Measurements from ENCODE around the gene WIPF2. TPM values are rescaled to one million over a fixed set of nuclear protein-coding genes. Genes with fewer than 3 reads are reported as not detected.

WIPF2 gene
- total RNA-seq, 1 experiment from 2014 or later: 327 TPM

- H3K27me3 Mint-ChIP-seq (ENCODE audit: unreplicated experiment): no peaks in the 10 kb centered on the region
- intact Hi-C loops (cut with micrococcal nuclease; ENCODE audit: unreplicated experiment): no loop called here
- CTCF ChIA-PET: interaction anchor here (0.8 to 6.9 kb wide), 11 partner anchors 9 to 207 kb away, joined by 3 to 47 read pairs (median 5); partner anchors contain the start of genes NR1D1 and WIPF2
- no TSS peak for BruUV-seq (replicated peaks)
- no peak for TF ChIP-seq CTCF (IDR thresholded peaks at IDR 0.05; ENCODE audit: unreplicated experiment)
- H3K36me3 Mint-ChIP-seq (ENCODE audit: insufficient read depth, unreplicated experiment): peaks cover 59% of the 10 kb centered on the region
- no peak overlapping the region for H3K4me3 Mint-ChIP-seq (ENCODE audit: low read depth, unreplicated experiment)
- H3K9me3 Mint-ChIP-seq (ENCODE audit: low read depth, unreplicated experiment): no peaks in the 10 kb centered on the region
- H3K4me1 Mint-ChIP-seq (ENCODE audit: low read depth, unreplicated experiment): peaks cover 32% of the 10 kb centered on the region
- no peak for DNase-seq
- H3K27ac Mint-ChIP-seq (ENCODE audit: unreplicated experiment): no peak overlapping the region
Measured at GRCh38 chr17:40241252-40241834, 22.2 kb downstream of the WIPF2 start.

- no peak overlapping the region for H3K4me3 Mint-ChIP-seq (ENCODE audit: low read depth, unreplicated experiment)
- TF ChIP-seq CTCF (IDR thresholded peaks at IDR 0.05; ENCODE audit: unreplicated experiment): no peak
- intact Hi-C loops (cut with micrococcal nuclease; ENCODE audit: unreplicated experiment): no loop called here
- H3K4me1 Mint-ChIP-seq (ENCODE audit: low read depth, unreplicated experiment): peaks cover 32% of the 10 kb centered on the region
- H3K27ac Mint-ChIP-seq (ENCODE audit: unreplicated experiment): no peak overlapping the region
- H3K36me3 Mint-ChIP-seq (ENCODE audit: insufficient read depth, unreplicated experiment): peaks cover 50% of the 10 kb centered on the region
- DNase-seq: no peak
- no TSS peak for BruUV-seq (replicated peaks)
- H3K27me3 Mint-ChIP-seq (ENCODE audit: unreplicated experiment): no peaks in the 10 kb centered on the region
- CTCF ChIA-PET: interaction anchor here (0.7 to 6.9 kb wide), 15 partner anchors 8 to 307 kb away, joined by 3 to 47 read pairs (median 4); partner anchors contain the start of genes NR1D1 and WIPF2
- H3K9me3 Mint-ChIP-seq (ENCODE audit: low read depth, unreplicated experiment): no peaks in the 10 kb centered on the region
Measured at GRCh38 chr17:40242774-40243173, 23.7 kb downstream of the WIPF2 start.

GRCh38 chr17:40243761-40244160 lies 24.7 kb downstream of the WIPF2 start:
- intact Hi-C loops (cut with micrococcal nuclease; ENCODE audit: unreplicated experiment): no loop called here
- H3K4me1 Mint-ChIP-seq (ENCODE audit: low read depth, unreplicated experiment): peaks cover 32% of the 10 kb centered on the region
- H3K4me3 Mint-ChIP-seq (ENCODE audit: low read depth, unreplicated experiment): no peak overlapping the region
- no peak for TF ChIP-seq CTCF (IDR thresholded peaks at IDR 0.05; ENCODE audit: unreplicated experiment)
- no peak for DNase-seq
- CTCF ChIA-PET: interaction anchor here (0.5 to 6.9 kb wide), 9 partner anchors 9 to 308 kb away, joined by 3 to 47 read pairs (median 4); partner anchors contain the start of gene WIPF2
- H3K27ac Mint-ChIP-seq (ENCODE audit: unreplicated experiment): no peak overlapping the region
- no peaks in the 10 kb centered on the region for H3K9me3 Mint-ChIP-seq (ENCODE audit: low read depth, unreplicated experiment)
- H3K36me3 Mint-ChIP-seq (ENCODE audit: insufficient read depth, unreplicated experiment): peaks cover 45% of the 10 kb centered on the region
- H3K27me3 Mint-ChIP-seq (ENCODE audit: unreplicated experiment): no peaks in the 10 kb centered on the region
- BruUV-seq (replicated peaks): no TSS peak

- H3K4me3 Mint-ChIP-seq (ENCODE audit: low read depth, unreplicated experiment): no peak overlapping the region
- peaks cover 42% of the 10 kb centered on the region for H3K36me3 Mint-ChIP-seq (ENCODE audit: insufficient read depth, unreplicated experiment)
- no peak for DNase-seq
- no peak overlapping the region for H3K27ac Mint-ChIP-seq (ENCODE audit: unreplicated experiment)
- intact Hi-C loops (cut with micrococcal nuclease; ENCODE audit: unreplicated experiment): no loop called here
- no TSS peak for BruUV-seq (replicated peaks)
- no peaks in the 10 kb centered on the region for H3K27me3 Mint-ChIP-seq (ENCODE audit: unreplicated experiment)
- no peaks in the 10 kb centered on the region for H3K9me3 Mint-ChIP-seq (ENCODE audit: low read depth, unreplicated experiment)
- no peak for TF ChIP-seq CTCF (IDR thresholded peaks at IDR 0.05; ENCODE audit: unreplicated experiment)
- CTCF ChIA-PET: interaction anchor here (0.5 to 6.9 kb wide), 10 partner anchors 8 to 90 kb away, joined by 3 to 47 read pairs (median 3); partner anchors contain the start of gene WIPF2
- H3K4me1 Mint-ChIP-seq (ENCODE audit: low read depth, unreplicated experiment): peaks cover 32% of the 10 kb centered on the region
Measured at GRCh38 chr17:40244255-40244654, 25.2 kb downstream of the WIPF2 start.
